VCaP (cell line): ENCODE results near the gene ANKRD17.
A peak's percentile ranks its signal among the peaks of the same experiment; 100 is the strongest.

ENCODE experiments used
- H3K27ac ChIP-seq: fragments of 450-650 bp; 2 replicates; pipeline ENCODE4 v1.5.1; 2017
- CTCF ChIP-seq: fragments of 450-650 bp; conservative IDR thresholded peaks from 2 replicates; pipeline ENCODE4 v1.5.1; 2017; ENCODE audit warnings: mild to moderate bottlenecking, moderate library complexity

ANKRD17 gene

GRCh38 chr4:73170518-73171198 is 87.9 kb downstream of the ANKRD17 start:
- no peak for TF ChIP-seq CTCF
- no peak overlapping the region for H3K27ac ChIP-seq

GRCh38 chr4:73166212-73166611 is 92.4 kb downstream of the ANKRD17 start:
- no peak overlapping the region for H3K27ac ChIP-seq
- no peak for TF ChIP-seq CTCF

DNA sequence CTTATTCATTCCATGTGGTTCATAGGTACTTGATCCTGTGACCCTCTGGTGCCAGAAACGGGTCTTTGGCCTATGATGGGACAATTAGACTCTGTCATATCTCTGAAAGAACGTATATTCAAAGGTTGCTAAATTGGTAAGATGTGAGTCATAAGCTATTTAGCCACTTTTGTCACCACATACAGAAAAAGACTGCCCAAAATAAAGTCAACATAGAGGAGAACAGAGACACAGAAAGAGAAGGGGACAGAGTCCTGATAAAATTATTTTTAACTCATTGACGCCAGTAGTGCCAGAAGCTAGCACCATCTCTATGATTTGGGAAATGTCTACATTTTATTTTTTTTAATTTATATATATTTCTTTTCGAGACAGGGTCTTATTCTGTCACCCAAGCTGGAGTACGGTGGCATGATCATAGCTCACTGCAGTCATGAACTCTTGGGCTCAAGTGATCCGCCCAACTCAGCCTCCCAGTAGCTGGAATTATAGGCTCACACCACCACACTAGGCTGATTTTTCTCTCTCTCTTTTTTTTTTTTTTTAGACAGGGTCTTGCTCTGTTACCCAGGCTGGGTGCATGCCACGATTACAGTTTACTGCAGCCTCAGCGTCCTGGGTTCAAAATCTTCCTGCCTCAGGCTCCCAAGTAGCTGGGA is 96.9 kb downstream of the ANKRD17 start:
- H3K27ac ChIP-seq: no peak overlapping the region
- TF ChIP-seq CTCF: no peak

GRCh38 chr4:73156394-73156793 is 102.2 kb downstream of the ANKRD17 start:
- no peak overlapping the region for H3K27ac ChIP-seq
- TF ChIP-seq CTCF: no peak

DNA sequence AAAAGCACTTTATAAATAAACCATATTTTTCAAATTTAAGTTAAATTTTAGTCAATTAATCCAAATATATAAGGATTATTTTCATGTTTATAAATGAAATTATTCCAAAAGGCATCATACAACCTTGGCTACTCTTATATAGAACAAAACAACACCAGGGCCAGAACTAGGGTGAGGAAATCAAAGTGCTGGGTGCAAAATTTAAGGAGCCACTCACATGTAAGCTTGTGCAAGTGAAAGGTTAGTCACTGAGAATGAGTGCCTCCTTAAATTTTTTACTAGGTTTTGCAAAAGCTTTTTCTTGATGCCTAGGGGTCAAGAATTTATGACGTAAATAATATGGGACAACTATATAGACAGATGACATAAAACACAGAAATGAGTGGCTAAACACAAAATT is 105.7 kb downstream of the ANKRD17 start:
- TF ChIP-seq CTCF: no peak
- no peak overlapping the region for H3K27ac ChIP-seq

GRCh38 chr4:73142995-73143547 is 115.5 kb downstream of the ANKRD17 start:
- H3K27ac ChIP-seq: no peak overlapping the region
- TF ChIP-seq CTCF: peak; percentile 70

DNA sequence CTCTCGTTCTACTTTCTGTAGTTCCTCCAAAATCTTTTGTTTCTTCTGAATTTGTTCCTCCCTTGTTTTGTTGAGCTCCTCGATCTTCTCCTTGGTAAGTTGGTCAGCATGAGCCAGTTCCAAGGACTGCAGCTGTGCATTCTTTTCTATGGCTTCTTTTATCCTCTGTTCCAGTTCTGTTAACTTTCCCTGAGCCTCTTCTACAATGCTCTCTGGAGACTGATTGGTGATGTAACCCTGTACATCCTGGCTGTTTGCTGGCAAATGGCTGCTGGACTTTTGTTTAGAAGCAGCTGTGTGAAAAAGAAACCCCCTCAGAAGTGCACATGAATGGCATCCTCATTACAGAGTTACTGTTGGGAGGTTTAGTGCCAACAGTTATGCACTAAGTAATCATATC is 118.6 kb downstream of the ANKRD17 start:
- TF ChIP-seq CTCF: no peak
- no peak overlapping the region for H3K27ac ChIP-seq
